GM23338 (cell line): ENCODE data around the gene PDE10A. TPM values are rescaled to one million over a fixed set of nuclear protein-coding genes. Genes with fewer than 3 reads are reported as not detected.

Experiments
- ATAC-seq: fragments of 200-7000 bp; cut with Tn5 transposase; 3 replicates; pipeline ENCODE4 v1.9.1; 2020
- DNase-seq: peaks from one replicate; pipeline ENCODE4 v3.0.0-alpha.2; 2015; ENCODE audit warnings: low spot score
- H2AFZ ChIP-seq: fragments of 200-600 bp; sonication (generic); 2 replicates; pipeline ENCODE4 v1.8.0; 2016; ENCODE audit warnings: antibody characterized with exemption, mild to moderate bottlenecking, moderate library complexity
- H3F3A ChIP-seq: fragments of 200-600 bp; sonication (generic); replicated peaks from 2 replicates; pipeline ENCODE4 v1.8.0; 2017; ENCODE audit warnings: antibody characterized with exemption, mixed run types, low read depth
- H3K27ac ChIP-seq: fragments of 200-600 bp; sonication (generic); 2 replicates; pipeline ENCODE4 v1.6.1; 2016; ENCODE audit warnings: low read depth
- H3K27me3 ChIP-seq: fragments of 200-600 bp; sonication (generic); 2 replicates; pipeline ENCODE4 v1.8.0; 2016; ENCODE audit warnings: mild to moderate bottlenecking, mixed run types, moderate library complexity; ENCODE audit not compliant: insufficient read depth
- H3K36me3 ChIP-seq: fragments of 200-600 bp; sonication (generic); 2 replicates; pipeline ENCODE4 v1.8.0; 2016; ENCODE audit warnings: mild to moderate bottlenecking; ENCODE audit not compliant: insufficient read depth
- H3K4me1 ChIP-seq: fragments of 200-600 bp; sonication (generic); 2 replicates; pipeline ENCODE4 v1.8.0; 2016; ENCODE audit warnings: mild to moderate bottlenecking, moderate library complexity; ENCODE audit not compliant: insufficient read depth
- H3K4me2 ChIP-seq: fragments of 200-600 bp; sonication (generic); 2 replicates; pipeline ENCODE4 v1.7.1; 2017; ENCODE audit warnings: mixed run types
- H3K4me3 ChIP-seq: fragments of 200-600 bp; sonication (generic); 2 replicates; pipeline ENCODE4 v1.6.1; 2016; ENCODE audit warnings: mixed run types
- H3K79me2 ChIP-seq: fragments of 200-600 bp; sonication (generic); replicated peaks from 2 replicates; pipeline ENCODE4 v1.8.0; 2017; ENCODE audit warnings: mild to moderate bottlenecking; ENCODE audit not compliant: insufficient read depth
- H3K9me2 ChIP-seq: fragments of 200-600 bp; sonication (generic); 2 replicates; pipeline ENCODE4 v1.8.0; 2017; ENCODE audit not compliant: insufficient read depth
- H4K20me1 ChIP-seq: fragments of 200-600 bp; sonication (generic); replicated peaks from 2 replicates; pipeline ENCODE4 v1.8.0; 2017; ENCODE audit warnings: mild to moderate bottlenecking; ENCODE audit not compliant: insufficient read depth
- H3K27ac Mint-ChIP-seq: 2 replicates; pipeline ENCODE4 v1.8.0; 2020; ENCODE audit warnings: inconsistent platforms, mild to moderate bottlenecking, moderate library complexity, mixed read lengths
- H3K27me3 Mint-ChIP-seq: 3 replicates; pipeline ENCODE4 v1.8.0; 2022; ENCODE audit warnings: low read depth, mild to moderate bottlenecking, moderate library complexity, mixed read lengths, inconsistent platforms; ENCODE audit not compliant: insufficient read depth, poor library complexity
- H3K36me3 Mint-ChIP-seq: 3 replicates; pipeline ENCODE4 v1.8.0; 2021; ENCODE audit warnings: low read depth, mild to moderate bottlenecking, inconsistent platforms, moderate library complexity, mixed read lengths
- H3K4me1 Mint-ChIP-seq: 3 replicates; pipeline ENCODE4 v1.8.0; 2020; ENCODE audit warnings: mild to moderate bottlenecking, inconsistent platforms, mixed read lengths
- H3K4me3 Mint-ChIP-seq: 3 replicates; pipeline ENCODE4 v1.8.0; 2021; ENCODE audit warnings: moderate library complexity, mild to moderate bottlenecking, inconsistent platforms, mixed read lengths
- H3K9me3 Mint-ChIP-seq: 3 replicates; pipeline ENCODE4 v1.8.0; 2020; ENCODE audit warnings: moderate library complexity, mild to moderate bottlenecking, inconsistent platforms, mixed read lengths
- JUNB ChIP-seq: IDR thresholded peaks from one replicate; pipeline ENCODE4 v1.6.1; 2016; ENCODE audit warnings: antibody characterized with exemption; ENCODE audit not compliant: unreplicated experiment
- NANOG ChIP-seq: IDR thresholded peaks from 2 replicates; pipeline ENCODE4 v1.6.1; 2016; ENCODE audit warnings: antibody characterized with exemption, borderline replicate concordance
- POLR2AphosphoS5 ChIP-seq: IDR thresholded peaks from 2 replicates; pipeline ENCODE4 v1.6.1; 2016; ENCODE audit warnings: antibody characterized with exemption, low read depth
- polyA plus RNA-seq: library from polyadenylated mRNA; unstranded; fragments of >200 nt; fragmentation: Nextera tagmentation; extraction: Ambion mirVana; gene quantifications from 2 replicates; pipeline ENCODE4 v1.2.1, GENCODE V29; 2016
- total RNA-seq: library from RNA; depleted of rRNA; stranded (reverse); fragments of >200 nt; shearing (Covaris generic); gene quantifications from 2 replicates; pipeline ENCODE4 v1.2.3, GENCODE V29; 2014
- TF ChIP-seq, protein P1 (sequence below): fragments of 250-450 bp; sonication (Bioruptor Pico); IDR thresholded peaks from 2 replicates; pipeline ENCODE4 v1.5.0; 2020; ENCODE audit warnings: mild to moderate bottlenecking, moderate library complexity

The PDE10A gene
- total and polyA plus RNA-seq, 2 experiments from 2014 or later = 0.50 to 3.9 TPM

- TF ChIP-seq, protein P1, sequence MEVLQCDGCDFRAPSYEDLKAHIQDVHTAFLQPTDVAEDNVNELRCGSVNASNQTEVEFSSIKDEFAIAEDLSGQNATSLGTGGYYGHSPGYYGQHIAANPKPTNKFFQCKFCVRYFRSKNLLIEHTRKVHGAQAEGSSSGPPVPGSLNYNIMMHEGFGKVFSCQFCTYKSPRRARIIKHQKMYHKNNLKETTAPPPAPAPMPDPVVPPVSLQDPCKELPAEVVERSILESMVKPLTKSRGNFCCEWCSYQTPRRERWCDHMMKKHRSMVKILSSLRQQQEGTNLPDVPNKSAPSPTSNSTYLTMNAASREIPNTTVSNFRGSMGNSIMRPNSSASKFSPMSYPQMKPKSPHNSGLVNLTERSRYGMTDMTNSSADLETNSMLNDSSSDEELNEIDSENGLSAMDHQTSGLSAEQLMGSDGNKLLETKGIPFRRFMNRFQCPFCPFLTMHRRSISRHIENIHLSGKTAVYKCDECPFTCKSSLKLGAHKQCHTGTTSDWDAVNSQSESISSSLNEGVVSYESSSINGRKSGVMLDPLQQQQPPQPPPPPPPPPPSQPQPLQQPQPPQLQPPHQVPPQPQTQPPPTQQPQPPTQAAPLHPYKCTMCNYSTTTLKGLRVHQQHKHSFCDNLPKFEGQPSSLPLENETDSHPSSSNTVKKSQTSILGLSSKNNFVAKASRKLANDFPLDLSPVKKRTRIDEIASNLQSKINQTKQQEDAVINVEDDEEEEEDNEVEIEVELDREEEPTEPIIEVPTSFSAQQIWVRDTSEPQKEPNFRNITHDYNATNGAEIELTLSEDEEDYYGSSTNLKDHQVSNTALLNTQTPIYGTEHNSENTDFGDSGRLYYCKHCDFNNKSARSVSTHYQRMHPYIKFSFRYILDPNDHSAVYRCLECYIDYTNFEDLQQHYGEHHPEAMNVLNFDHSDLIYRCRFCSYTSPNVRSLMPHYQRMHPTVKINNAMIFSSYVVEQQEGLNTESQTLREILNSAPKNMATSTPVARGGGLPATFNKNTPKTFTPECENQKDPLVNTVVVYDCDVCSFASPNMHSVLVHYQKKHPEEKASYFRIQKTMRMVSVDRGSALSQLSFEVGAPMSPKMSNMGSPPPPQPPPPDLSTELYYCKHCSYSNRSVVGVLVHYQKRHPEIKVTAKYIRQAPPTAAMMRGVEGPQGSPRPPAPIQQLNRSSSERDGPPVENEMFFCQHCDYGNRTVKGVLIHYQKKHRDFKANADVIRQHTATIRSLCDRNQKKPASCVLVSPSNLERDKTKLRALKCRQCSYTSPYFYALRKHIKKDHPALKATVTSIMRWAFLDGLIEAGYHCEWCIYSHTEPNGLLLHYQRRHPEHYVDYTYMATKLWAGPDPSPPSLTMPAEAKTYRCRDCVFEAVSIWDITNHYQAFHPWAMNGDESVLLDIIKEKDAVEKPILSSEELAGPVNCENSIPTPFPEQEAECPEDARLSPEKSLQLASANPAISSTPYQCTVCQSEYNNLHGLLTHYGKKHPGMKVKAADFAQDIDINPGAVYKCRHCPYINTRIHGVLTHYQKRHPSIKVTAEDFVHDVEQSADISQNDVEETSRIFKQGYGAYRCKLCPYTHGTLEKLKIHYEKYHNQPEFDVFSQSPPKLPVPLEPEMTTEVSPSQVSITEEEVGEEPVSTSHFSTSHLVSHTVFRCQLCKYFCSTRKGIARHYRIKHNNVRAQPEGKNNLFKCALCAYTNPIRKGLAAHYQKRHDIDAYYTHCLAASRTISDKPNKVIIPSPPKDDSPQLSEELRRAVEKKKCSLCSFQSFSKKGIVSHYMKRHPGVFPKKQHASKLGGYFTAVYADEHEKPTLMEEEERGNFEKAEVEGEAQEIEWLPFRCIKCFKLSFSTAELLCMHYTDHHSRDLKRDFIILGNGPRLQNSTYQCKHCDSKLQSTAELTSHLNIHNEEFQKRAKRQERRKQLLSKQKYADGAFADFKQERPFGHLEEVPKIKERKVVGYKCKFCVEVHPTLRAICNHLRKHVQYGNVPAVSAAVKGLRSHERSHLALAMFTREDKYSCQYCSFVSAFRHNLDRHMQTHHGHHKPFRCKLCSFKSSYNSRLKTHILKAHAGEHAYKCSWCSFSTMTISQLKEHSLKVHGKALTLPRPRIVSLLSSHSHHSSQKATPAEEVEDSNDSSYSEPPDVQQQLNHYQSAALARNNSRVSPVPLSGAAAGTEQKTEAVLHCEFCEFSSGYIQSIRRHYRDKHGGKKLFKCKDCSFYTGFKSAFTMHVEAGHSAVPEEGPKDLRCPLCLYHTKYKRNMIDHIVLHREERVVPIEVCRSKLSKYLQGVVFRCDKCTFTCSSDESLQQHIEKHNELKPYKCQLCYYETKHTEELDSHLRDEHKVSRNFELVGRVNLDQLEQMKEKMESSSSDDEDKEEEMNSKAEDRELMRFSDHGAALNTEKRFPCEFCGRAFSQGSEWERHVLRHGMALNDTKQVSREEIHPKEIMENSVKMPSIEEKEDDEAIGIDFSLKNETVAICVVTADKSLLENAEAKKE = no peak
Measured at GRCh38 chr6:165545806-165546205, 117.2 kb downstream of the PDE10A start (continued).

GRCh38 chr6:165543781-165544180 lies 119.3 kb downstream of the PDE10A start:
- TF ChIP-seq NANOG (no peak), JUNB (no peak), POLR2AphosphoS5 (no peak)
- TF ChIP-seq, protein P1 = no peak
- Mint-ChIP-seq H3K9me3 (no peaks in the 10 kb centered on the region), H3K4me3 (no peak overlapping the region), H3K36me3 (no peaks in the 10 kb centered on the region), H3K27me3 (peaks cover 1% of the 10 kb centered on the region), H3K4me1 (no peaks in the 10 kb centered on the region), H3K27ac (no peak overlapping the region)
- Histone ChIP-seq H3K4me3 (no peak overlapping the region), H3K27ac (no peak overlapping the region), H3K4me2 (no peak overlapping the region), H3K4me1 (no peaks in the 10 kb centered on the region), H3F3A (no peaks in the 10 kb centered on the region), H3K9me2 (no peaks in the 10 kb centered on the region), H3K36me3 (no peaks in the 10 kb centered on the region), H3K27me3 (no peaks in the 10 kb centered on the region), H2AFZ (no peak overlapping the region), H3K79me2 (no peaks in the 10 kb centered on the region), H4K20me1 (no peaks in the 10 kb centered on the region)
- ATAC-seq = no peak
- no peak for DNase-seq
